AG09319 (cell line): Measurements from ENCODE around the gene MRPS25.

ENCODE experiments used
- DNase-seq: peaks from one replicate; pipeline ENCODE4 v3.0.0-alpha.2; 2010; ENCODE audit warnings: low read depth; ENCODE audit errors: extremely low read depth
- TF ChIP-seq, protein P1 (sequence below): IDR thresholded peaks from 2 replicates; pipeline ENCODE4 v1.5.1; 2011; ENCODE audit warnings: low read depth, mild to moderate bottlenecking, inconsistent platforms, low read length, moderate library complexity

Gene MRPS25

DNA sequence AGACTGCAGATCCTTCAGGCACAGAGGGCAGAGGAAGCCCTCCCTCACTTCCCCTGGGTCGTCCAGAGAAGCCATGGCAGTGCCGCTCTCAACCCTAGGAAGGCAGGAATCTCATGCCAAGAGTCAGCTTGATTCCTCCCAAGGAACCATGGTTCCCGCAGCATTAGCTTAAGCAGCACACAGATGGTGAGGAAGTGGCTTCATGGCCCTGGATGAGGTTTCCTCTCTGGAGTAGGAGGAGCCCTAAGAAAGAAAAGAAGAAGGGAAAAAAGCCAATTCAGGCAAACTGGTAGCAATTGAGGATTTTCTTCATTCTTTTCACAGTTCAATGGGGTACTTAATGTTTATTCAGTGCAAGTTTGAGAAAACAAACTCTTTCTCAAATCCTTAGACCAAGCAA is 30.9 kb upstream of the MRPS25 start:
- TF ChIP-seq, protein P1, sequence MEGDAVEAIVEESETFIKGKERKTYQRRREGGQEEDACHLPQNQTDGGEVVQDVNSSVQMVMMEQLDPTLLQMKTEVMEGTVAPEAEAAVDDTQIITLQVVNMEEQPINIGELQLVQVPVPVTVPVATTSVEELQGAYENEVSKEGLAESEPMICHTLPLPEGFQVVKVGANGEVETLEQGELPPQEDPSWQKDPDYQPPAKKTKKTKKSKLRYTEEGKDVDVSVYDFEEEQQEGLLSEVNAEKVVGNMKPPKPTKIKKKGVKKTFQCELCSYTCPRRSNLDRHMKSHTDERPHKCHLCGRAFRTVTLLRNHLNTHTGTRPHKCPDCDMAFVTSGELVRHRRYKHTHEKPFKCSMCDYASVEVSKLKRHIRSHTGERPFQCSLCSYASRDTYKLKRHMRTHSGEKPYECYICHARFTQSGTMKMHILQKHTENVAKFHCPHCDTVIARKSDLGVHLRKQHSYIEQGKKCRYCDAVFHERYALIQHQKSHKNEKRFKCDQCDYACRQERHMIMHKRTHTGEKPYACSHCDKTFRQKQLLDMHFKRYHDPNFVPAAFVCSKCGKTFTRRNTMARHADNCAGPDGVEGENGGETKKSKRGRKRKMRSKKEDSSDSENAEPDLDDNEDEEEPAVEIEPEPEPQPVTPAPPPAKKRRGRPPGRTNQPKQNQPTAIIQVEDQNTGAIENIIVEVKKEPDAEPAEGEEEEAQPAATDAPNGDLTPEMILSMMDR: no peak
- no peak for DNase-seq

DNA sequence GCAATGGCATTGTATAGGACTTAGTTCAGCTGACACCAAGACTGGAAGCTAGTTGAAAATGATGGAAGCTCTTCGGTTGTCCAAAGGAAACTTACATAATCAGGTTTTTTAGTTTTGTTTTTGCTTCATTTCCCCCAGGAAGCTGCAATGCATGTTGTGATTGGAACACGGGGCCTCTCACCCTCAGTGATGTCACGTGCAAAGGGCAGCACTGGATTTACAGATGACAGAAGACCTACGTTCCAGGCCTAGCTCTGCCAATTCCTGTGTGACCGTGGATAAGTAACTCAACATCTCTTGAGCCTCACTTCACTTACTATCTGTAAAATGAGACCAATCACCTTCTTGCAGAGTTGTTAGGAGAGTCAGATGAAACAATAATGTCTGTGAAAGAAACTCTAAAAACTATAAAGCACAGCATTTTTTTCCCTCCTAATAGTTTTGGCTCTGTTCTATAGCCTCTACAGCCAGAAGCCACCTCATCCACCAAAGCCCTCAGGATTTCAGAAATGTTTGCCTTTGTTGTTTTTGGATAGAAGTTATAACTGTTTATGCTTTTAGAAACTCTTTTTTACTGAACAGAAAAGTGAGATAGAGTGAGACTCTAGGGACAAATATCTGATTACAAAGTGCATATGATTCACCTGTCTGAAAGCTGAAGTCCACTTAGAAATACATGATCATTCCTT is 29.2 kb upstream of the MRPS25 start:
- no peak for DNase-seq
- TF ChIP-seq, protein P1: no peak

DNA sequence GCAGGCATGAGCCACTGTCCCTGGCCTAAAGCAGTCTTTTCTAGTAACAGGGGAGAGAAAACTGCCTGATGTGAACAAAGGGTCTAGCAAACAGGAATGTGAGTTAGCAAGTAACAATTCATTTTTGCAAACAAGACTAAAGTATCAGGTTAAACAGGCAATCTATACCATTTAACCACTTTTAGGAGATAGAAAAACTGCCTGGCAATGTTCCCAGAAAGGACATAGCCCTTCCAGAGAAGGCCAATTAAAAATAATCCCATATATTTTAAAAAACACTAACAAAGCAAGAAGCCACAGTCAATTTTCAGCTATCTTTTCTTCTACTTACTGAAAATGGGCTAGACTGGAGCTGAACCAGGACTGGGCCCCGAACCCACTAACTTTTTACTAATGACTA is 27.6 kb upstream of the MRPS25 start:
- TF ChIP-seq, protein P1: no peak
- no peak for DNase-seq

DNA sequence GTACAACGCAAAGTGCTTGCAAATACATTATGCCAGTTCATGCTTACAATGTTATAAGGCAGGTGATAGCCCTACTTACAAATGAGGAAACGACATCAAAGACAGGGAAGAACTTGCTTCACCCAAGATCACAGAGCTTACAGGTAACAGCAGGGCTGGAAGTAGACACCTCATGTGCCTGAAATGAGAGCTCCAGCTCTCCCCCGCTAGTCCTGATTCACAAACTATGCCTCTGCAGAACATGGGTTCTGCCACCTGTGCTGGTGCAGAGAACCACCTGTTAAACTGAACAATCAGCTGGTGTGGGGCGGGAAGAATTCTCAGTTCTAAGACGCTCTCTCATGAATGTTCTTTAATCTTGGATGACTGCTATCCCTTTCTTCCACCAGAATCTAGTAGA is 26.5 kb upstream of the MRPS25 start:
- TF ChIP-seq, protein P1: no peak
- DNase-seq: no peak

DNA sequence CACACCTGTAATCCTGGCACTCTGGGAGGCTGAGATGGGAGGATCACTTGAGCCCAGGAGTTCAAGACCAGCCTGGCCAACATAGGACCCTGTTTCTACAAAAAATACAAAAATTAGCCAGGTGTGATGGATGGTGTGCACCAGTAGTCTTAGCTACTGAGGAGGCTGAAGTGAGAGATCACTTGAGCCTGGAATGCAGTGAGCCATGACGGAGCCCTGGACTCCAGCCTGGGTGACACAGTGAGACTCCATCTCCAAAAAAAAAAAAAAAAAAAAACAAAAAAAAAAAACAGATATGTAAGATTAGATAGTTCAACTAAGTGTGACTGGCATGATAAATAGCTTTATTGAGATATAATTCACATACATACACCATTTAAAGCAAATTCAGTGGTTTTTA is 24.1 kb upstream of the MRPS25 start:
- TF ChIP-seq, protein P1: no peak
- no peak for DNase-seq

DNA sequence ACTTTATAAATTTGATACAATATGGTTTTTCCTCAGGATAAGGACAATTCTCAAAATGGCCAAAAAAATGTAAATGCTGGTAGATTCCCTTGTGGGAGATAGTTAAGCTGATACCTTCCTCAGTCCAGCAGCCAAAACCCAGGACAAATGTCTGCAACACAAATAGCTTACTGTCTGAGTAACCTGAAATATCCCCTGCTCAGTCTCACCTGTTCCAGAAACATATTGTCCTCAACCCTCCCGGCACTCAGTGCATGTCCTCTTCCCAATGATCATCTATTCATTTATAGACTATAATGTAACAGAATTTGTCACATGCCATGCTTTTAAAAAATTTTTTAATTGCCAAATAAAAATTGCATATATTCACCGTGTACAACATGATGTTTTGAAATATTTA is 21.6 kb upstream of the MRPS25 start:
- DNase-seq: no peak
- TF ChIP-seq, protein P1: no peak

DNA sequence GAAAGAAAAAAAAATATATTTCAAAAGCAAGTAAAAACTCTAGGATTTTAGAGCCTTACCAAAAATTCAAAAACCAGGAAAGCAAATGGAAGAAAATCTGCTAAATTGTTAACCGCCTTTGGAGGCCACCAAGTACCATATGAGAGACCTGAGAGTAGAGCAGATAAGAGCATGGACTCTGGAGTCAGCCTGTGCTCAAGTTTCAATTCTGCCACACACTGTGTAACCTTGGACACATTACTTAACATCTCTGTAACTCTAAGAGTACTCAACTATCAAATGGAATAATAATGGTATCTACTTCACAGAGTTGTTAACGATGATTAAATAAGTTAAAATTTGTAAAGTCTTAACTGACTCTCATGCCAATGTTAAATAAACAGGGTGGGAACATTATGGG is 21.1 kb upstream of the MRPS25 start:
- no peak for DNase-seq
- TF ChIP-seq, protein P1: no peak
